GM21825 (cell line): ENCODE results near the gene CD47.

Experiments used
- ATAC-seq: cut with Tn5 transposase; IDR thresholded peaks from one replicate; pipeline ENCODE4 v1.9.1; 2021; ENCODE audit warnings: mild to moderate bottlenecking, moderate library complexity; ENCODE audit not compliant: unreplicated experiment

CD47 gene

DNA sequence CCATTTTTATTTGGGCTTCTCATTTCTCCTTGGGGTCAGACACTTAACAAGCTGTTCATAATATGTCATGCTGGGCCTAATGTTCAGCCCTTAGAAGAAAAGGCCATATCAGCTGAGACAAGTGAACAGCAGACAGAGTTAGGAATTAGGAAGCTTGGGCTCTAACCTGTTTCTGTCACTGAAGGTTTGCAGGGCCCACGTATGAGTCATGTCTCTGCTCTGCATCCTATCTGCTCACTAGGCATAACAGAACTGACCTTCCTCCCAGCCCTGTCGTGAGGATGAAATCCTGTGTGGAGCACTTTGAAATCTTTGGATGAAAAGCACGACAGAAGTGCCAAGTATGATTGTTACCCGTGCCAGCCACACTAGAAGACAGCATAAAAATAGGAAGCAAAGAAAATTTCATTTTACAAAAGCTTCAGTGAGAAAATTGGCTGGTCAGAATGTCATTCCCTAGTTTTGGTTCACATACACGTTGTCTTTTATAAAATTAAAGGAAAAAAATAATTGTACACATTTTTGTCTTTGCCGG lies 26.5 kb upstream of the CD47 start:
- peak; percentile 60 for ATAC-seq

DNA sequence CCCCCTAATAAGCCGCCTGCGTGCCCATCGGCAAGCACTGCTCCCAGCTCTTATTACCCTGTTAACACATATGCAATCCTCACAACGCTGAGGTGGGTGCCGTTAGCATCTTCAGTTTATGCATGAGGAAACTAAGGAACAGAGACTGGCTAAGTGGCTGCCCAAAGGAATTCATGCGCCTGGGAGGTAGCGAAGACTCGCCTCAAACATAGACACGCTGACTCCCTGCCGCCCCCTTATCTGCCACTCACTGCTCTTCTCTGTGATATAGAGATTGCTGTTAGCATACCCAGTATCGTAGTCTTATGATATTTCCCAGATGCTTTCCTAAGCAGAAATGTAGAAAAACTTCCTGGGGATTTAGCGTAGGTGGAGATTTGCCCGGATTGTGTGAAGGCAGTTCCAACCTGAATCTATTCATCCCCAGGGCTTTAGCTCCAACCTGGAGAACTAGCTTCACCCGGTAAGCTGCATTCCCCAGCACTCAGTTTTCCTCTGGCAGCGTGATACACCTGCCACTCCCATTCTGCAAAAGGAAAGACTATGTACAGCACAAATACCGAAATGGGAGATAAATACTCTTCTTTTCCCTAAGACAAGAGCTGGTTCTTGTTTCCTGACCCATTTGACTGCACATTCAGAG lies 23.7 kb upstream of the CD47 start:
- no peak for ATAC-seq

DNA sequence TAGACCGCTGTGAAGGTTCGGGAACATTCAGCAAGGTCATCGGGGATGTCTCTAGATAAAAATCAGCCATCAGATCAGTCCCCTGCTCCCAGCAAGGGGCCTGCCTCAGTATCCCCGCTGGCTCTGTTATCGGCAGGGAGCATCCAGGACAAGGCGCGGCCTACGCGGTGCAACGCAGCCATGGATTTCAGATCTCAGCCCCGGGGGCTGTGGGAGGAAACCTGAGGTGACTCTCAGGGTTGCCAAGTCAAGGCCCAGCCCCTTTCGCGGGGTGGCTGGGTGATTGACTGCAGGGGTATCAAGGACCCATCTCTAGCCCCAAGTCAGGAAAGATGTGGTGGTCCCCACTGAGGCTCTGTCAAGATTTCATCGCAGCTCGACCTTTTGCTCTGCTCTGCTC lies 23.1 kb upstream of the CD47 start:
- no peak for ATAC-seq

DNA sequence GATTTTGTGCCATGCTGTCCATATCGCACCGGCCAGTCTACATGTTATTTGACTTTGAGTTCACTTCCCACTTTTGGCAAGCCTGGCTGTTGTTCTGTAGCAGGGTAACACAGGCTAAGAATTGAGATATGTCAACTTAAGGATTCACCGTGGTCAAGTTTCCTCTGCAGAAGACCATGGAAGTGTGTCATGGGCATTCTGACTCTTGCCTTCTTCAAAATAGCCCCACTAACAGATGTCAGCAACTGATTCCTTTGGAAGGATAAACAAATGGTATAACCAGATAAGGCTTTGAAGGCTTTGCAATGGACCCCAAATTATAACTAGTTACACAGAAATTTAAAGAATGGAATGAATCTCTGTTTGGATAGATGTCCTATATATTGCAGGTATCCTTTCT lies 20.1 kb upstream of the CD47 start:
- no peak for ATAC-seq

DNA sequence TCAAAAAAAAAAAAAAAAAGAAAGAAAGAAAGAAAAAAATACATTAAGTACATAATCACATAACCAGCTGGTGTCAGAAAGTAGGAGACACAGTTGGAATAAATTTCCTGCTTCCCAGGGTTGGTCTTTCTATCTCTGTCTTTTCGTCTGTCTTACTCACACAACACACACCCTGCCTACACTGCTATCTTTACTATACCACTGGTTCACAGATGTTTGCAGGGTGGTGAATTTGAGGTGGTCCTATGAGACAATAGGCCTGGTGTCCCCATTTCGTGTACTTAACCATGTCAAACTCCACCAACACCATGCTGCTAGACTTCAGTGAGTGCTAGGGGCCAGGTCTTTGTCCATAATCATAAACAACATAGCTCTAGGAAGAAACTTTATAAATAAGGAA lies 17.6 kb upstream of the CD47 start:
- ATAC-seq: no peak

DNA sequence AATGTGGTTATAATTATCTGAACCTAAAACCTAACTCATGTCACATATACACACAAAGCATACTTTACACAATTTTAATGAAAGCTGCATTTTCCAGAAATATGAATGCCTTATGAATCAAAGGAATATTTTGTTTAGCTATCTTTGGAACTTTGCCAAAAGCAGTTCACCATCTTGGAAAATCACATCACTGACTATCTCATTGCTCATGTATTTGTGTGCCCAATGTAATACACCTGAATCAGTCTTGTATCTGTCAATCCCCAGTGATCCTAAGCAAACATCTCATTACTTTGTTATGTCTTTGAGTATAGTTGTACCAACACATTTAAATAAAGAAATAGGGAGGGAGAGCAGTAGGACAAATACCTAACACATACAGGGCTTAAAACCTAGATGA lies 15.6 kb upstream of the CD47 start:
- ATAC-seq: no peak

DNA sequence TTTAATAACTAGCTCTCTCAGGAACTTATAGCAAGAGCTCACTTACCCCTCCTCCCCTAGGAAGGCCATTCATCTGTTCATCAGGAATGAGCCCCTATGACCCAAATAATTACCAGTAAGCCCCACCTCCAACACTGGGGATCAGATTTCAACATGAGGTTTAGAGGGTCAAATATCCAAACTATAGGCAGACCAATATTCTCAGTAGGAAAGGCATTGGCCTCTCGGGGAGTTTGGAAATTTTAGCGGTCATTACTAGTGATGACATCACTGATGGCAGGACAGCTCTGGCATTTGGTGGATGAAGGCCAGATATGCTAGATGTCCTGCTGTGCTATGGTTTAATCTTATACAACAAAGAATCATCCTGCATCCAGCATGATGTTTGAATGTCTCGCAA lies 15.2 kb upstream of the CD47 start:
- no peak for ATAC-seq

DNA sequence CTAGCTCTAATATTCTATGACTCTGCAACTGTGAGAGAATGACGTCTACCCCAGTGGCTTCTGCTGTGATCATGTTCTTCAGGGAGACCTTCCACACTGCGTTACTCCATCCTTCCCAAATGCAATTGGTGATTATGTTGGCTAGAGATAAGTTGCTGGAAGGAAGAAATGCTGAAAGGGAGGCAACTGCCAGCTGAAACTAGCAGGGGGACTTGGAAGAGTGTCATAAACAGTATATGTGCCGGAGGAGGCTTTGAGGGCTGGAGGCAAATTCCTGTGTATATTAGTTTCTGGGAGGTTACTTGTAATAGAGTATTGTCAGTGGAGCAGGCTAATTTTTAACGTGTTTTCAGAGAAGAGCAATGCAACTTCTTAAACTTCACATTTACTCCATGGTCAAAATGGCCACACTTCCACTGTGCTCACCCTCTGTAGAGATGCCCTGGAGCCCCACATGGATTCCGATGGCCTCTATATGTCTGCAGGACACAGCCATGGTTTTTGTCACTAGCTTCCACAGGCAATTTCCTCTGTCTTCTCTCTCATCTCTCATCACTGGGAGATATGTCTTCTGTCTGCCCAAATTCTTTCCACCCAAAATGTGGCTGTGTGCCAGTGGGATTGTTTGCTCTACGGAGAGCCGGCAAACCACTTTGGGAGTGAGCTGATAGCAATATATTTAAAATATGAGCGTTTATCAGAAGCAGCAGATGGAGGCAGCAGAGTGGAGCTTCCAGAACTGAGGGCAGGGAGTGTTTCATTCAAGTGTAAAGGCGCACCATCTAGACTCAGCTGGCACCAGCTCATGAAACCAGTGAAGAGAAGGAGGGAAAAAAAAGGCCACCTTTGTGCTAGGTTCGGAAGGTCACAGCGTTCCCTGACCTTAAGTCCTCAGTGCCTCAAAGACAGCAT lies 13.3 kb upstream of the CD47 start:
- no peak for ATAC-seq

DNA sequence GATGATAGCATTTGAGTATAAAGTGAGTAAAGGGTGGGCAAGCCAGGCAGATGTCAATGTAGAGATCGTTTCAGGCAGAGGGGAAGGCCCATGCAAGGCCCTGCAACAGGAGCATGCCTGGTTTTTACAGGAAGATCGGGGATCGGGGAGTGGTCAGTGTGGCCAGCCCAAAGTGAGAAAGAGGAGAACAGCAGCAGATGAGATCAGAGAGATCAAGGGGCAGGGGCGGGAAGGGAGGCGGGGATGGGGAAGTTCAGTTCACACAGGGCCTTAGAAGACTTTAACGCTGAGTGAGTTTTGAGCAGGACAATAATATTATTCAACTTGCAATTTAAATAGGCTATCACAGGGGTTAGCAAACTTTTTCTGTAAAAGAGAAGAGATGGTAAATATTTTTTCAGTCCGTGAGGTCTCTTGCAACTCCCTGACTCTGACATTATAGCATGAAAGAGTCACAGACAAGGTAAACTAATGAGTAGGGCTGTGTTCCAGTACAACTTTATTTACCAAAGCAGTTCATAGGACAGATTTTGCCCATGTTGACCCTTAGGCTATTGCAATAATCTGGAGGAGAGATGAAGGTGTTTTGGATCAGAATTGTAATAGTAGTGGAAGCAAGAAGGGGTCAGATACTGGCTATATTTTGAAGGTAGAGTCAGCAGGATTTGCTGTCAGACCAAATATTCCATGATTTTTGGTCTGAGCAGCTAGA lies 12.4 kb upstream of the CD47 start:
- no peak for ATAC-seq

DNA sequence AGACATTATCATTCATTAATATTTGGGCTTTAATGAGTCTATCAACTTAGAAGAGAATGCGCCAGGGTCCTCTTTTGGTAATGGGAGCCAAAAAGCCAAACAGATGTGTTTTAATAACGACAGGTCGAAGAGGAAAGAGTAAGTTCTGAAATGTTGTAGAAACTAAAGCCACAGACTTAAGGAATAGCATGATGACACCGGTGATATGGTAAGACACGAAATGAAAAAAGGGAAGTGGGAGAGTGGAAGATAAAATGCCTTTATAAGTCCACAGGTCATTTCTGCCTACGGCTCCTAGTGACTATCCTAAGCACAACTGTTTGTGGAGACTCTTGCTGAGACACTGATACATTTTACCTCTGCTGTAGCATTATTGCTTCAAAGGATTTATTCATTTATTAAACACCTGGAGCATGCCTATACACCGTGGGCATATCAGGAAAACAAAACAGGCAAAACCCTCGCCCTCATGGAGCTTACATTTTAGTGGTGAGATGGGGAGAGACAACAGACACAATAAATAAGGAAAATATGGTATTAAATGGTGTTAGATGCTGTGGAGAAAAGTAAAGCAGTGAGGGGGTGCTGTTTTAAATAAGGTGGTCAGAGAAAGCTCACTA lies 11.7 kb upstream of the CD47 start:
- no peak for ATAC-seq

DNA sequence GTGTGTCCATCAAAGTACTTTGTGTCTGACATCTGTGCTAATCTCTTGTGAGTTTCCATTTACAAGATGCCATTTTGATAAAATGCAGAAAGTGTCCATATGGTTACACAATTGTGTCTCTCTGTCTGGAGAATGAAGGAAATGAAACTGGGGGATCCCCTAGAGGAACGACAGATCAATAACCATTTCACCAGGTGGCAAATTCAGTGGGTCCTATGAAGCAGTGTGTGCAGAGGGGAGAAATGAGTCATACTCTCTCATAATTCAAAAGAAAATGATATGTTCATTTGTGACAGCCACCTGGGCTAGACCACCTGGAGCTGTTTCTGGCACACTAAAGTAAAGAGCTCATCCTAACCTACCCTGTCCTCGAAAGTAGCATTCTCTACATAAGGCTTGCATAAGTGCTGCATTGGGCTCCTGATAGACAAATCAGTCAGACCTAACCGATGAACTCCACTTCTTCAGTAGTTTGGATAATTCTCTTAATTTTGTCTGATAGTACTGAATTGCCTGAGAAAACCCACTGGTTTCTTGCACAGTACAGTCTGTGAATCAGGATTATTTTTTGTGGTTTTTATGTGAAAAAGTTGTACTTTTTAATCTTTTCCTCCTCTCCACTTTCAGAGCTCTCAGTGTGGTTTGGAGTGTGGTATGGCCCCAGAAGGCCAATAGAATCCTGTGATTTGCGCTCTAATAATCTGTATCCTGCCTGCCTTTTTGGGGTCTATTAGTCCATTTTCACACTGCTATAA lies 10.3 kb upstream of the CD47 start:
- ATAC-seq: peak; percentile 90

DNA sequence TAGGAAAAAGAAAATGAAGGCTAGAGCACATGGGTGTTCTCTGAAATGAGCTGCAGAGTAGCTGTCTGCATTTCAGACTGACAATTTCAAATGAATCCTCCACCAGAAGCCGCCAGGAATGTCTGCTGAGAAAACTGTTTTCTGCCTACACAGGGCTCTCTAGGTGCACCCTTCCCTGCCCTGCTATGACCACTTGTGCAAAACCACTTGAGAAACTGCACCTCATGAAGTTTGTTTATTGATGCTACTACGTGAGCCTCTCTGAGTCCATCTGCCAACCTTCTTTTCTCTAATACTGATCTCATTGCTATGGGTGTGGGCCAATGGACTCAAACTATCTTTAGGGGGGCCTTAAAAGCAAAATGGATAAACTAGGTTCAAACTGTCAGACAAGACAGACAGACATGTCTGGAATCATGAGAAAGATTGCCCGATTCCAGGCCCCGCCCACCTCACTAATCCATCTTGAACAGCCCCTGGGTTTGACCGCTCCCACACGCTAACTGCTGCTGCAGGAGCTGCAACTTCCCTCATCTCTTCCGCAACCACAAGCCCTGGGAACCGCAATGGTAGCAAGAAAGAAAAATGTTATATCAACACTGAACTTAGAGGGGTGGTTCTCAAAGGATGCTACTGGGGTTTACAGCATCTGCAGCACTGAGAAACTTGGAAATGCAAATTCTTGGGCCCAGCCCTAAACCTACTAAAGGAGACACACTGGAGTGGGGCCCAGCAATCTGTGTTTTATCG lies 9.0 kb upstream of the CD47 start:
- peak; percentile 25 for ATAC-seq

DNA sequence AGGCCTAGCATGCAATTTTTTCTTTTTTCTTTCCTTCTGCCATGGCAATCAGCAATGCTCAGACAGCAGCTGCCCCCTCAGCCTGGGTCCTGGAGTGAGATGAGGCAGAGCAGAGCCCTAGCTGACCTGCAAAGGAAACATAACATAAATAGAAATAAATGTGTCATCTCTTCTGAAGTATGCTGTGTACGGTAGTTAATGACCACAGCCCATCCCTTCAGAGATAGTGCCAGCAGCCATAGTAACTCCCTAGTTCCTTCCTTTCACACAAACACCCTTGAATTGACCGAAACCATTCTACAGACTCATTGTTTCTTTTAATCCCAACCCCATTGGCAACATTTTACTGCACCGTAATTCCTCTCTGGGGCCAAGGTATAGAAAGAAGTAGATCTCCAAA lies 8.4 kb upstream of the CD47 start:
- ATAC-seq: no peak

DNA sequence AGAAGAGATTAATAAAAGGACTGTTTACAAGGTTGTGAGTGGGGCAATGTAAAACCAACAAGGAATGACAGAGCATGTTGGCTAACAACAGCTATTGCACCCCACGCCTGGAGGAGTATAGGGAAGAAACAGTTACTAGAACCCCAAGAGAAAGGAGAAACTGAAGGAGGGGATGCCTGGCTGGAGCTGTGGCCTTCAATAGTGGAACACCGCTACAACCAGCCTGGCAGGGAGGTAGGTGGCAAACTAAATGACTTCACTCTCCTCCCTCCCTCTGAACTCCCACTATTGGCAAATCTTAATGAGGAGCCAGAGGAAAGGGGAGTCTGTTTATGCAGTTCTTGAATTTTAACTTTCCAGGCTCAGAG lies 7.2 kb upstream of the CD47 start:
- ATAC-seq: no peak

DNA sequence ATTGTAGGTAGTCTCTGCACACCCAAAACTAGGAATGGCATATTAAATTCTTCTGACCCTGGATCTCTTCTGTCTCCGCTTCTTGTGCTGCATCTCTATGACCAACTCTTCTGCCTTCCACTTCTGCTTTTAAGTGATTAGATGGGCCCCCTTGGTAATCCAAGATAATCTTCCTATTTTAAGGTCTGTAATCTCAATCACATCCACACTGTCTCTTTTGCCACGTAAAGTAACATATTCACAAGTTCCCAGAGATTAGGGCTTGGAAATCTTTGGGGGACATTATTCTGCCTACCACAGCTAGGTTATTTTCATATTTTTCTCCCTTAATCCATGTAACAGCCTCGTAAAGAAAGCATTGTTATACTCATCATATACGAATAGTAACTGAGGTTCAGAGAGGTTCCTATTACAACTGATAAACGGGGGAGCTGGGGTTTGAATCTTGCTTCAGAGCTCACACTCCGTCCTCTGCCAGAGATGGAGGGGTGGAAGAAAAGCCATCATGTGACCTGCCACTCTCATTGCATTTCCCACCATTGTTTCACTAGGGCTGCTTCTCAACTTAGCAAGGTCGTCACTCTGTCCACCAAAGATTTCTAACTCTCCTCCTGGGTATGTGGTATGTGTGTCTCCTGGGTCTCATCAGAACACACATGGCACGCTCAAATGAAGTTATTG lies 6.6 kb upstream of the CD47 start:
- no peak for ATAC-seq

DNA sequence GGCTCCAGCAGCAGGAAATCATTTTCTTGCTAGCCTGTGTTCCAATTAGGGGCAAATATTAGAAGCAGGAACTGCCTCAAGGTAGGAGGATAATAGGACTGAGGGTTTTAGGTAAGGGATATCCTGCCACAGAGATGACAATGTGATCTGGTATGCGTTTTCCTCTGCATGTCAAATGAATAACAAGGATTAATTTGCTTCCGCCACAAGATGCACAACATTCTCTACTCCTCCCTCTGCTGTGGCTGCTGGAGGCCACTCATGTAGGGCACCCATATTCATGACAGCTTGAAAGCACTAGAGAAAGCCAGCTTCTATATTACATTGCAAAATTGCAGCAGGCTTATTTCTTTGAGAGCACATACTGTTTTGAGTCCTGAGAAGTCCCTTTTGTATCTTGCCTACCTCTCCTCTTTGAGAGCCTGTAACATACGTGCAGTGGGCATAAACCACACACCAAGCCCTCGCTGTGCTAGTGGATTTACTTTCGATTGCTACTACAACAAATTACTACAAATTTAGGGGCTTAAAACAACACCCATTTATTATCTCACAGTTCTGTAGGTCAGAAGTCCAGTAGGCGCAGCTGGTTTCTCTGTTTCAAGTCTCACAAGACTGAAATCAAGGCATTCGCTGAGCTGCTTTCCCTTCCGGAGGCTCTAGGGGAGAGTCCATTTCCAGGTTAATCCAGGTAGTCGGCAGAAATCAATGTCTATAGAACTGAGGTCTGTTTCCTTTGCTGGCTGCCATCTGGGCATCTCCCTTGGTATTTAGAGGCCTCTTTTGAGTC lies 5.9 kb upstream of the CD47 start:
- ATAC-seq: no peak

DNA sequence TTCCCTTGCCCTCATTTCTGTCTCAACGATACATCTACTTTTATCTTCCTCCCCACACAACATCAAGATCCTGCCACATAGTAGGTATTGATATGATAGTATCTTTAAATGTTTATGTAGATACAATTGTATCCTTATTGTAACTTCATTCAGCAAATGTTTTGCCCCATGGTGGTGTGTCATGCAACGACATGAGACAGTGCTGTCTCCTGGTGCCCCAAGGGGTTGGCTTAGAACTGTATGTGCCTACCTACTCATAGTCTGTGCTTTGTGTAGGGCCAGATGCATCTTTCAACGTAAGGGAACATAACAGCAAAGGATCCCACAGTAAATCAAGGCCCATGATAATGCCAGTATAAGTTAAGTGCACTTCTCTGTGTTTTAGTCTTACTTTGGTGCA lies 2.8 kb upstream of the CD47 start:
- ATAC-seq: no peak

DNA sequence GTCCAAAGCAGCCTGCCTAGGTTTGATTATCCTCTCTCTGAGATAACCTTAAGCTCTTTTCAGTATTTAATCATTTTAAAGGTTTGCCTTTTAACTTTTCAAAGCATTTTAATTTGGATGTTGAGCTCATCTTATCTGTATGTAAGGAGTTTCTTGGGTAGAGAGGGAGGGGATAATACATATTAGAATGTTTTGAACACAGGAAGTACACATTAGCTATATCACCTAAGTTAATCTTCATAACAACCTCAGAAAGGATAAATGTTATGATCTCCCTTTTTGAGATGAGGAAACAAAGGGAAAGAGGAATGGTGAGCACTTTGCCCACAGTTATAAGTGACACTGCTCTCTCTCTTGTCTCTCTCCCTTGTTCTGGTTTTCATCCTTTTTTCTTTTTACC lies 2.2 kb upstream of the CD47 start:
- ATAC-seq: no peak
